ENCODE results near the gene LSM2. TPM values are rescaled to one million over a fixed set of nuclear protein-coding genes. Genes with fewer than 3 reads are reported as not detected.

Gene LSM2
- total and polyA plus RNA-seq, 9 of the 15 experiments (the other 6 are each of a cell fraction or from before 2014, with no cell fraction given), result 154 to 407 (median 223) TPM

- no peak for TF ChIP-seq ZNF592 (IDR thresholded peaks at IDR 0.05)
- no peak for TF ChIP-seq ZNF766 (CRISPR knock-in tag; conservative IDR thresholded peaks at IDR 0.05)
- peak; percentile 99 for TF ChIP-seq RBFOX2 (IDR thresholded peaks at IDR 0.05; ENCODE audit: low read depth, low read length)
- TF ChIP-seq RBM14 (IDR thresholded peaks at IDR 0.05; ENCODE audit: borderline replicate concordance, insufficient read depth, low read depth, low read length), result peak; percentile 99; the same call in 1 of the 2 replicates
- TF ChIP-seq CAMTA2 (CRISPR knock-in tag; conservative IDR thresholded peaks at IDR 0.05), result peak; percentile 46; the same call in 1 of the 2 replicates
- TF ChIP-seq ZBTB7A (IDR thresholded peaks at IDR 0.05; ENCODE audit: borderline replicate concordance, control insufficient read depth, low read depth, low read length), result peak; percentile 58; the same call in 1 of the 2 replicates
- TF ChIP-seq ZBTB2 (IDR thresholded peaks at IDR 0.05), result peak; percentile 92
- TF ChIP-seq ETS2 (tag; IDR thresholded peaks at IDR 0.05; ENCODE audit: borderline replicate concordance, poor library complexity, severe bottlenecking), result no peak
- TF ChIP-seq MNT (conservative IDR thresholded peaks at IDR 0.05), result no peak
- TF ChIP-seq ZNF12 (CRISPR knock-in tag; IDR thresholded peaks at IDR 0.05), result peak; percentile 77
- TF ChIP-seq ZNF263 (CRISPR knock-in tag; IDR thresholded peaks at IDR 0.05; ENCODE audit: borderline replicate concordance), result peak; percentile 62; the same call in 1 of the 2 replicates
- TF ChIP-seq EHMT2 (IDR thresholded peaks at IDR 0.05), result peak; percentile 61
- 0 out of 2 replicates have a peak, but pooled peaks have one; percentile 11 for TF ChIP-seq KHSRP (IDR thresholded peaks at IDR 0.05)
- TF ChIP-seq ZC3H8 (IDR thresholded peaks at IDR 0.05), result peak; percentile 69; the same call in 1 of the 2 replicates
- TF ChIP-seq BRD9 (IDR thresholded peaks at IDR 0.05; ENCODE audit: low read depth, partially characterized antibody), result peak; percentile 97
- no peak for TF ChIP-seq BDP1 (IDR thresholded peaks at IDR 0.05; ENCODE audit: insufficient read depth, insufficient read length)
- TF ChIP-seq CTCFL (IDR thresholded peaks at IDR 0.05; ENCODE audit: borderline replicate concordance, insufficient read depth, low read depth, low read length, poor library complexity, severe bottlenecking), result no peak
Measured at GRCh38 chr6:31834367-31835250, 27.8 kb upstream of the LSM2 start (continued).
